ENCODE results near the gene CAPN8.

CAPN8 gene

DNA sequence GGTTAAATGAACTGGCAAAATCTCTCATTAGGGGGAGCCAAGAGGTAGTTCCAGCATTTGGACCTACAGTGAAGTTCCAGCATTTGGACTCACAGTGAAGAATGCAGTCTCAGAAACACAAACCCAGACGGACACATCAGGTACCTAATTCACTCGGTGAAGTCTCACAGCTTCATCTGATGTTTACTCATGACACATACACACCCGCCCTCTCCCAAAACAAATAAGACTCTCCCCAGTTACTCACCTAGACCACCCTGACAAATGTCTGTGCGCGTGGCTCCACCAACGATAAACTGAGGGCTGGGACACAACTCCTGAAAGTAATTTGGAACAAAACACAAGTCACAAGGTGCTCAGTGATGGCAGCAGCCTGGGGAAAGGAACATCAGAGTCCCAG is 11.4 kb downstream of the CAPN8 start:
- DNase-seq (ENCODE audit: low spot score), result no peak

DNA sequence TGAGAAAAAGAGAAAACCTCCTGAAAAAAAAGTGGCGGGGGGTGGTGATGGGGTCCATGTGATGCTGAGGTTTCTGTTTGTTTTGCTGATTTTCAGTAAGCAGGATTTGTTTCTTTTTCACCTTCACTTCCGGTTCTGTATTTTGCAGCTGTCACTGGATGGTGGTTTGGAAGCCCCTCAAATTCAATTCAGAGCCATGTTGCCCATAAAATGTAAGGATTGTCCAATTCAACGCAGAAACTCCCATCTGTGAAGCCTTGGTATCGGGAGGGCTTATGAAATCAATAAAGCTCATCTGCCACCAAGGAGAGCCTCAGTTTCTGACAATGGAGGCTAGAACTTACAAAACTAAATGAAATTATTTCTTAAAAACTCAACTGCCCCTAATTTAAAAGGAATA is 12.1 kb downstream of the CAPN8 start:
- DNase-seq (ENCODE audit: low spot score), result no peak

DNA sequence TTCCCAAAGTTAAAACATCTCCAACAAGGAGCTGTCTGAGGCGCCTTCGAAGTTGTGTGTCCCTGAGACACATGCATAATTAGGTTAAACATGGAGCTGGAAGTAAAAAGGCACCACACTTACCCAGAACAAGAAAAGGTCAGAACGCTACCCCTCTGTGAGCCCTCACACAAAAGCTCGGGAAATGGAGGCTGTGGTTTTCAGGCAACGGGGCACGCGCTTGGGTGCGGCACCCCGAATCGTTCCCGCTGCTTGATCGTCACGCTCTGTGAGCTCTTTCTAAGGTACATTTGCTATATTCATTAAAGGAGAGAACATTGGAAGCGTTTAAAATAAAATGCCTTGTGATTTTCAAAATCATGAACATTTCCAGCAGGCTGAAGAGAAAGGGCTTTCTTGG is 12.5 kb downstream of the CAPN8 start:
- DNase-seq (ENCODE audit: low spot score), result no peak

DNA sequence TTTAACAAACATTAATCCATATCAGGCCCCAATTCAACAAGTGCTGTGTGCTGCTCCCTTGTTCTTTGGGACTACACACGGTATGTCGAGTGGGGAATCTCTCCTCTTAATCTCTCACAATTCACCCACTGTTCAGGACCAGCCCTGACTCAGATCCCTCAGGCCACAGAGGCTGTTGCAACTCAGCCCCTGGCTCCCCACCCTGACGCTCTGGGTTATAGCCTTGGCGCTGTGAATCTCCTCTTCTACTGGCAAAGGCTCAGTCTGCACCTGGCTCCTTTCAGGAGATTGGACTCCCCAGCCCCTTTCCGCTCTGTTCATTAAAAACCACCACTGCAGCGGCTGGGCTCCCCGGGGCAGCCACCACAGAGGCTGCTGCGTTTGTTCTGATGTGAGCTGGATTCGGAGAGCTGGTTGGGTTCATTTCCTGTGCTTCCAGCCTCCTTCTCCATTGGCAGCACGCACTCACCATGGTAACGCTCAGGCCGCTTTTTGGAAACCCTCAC is 13.0 kb downstream of the CAPN8 start:
- no peak for DNase-seq (ENCODE audit: low spot score)

DNA sequence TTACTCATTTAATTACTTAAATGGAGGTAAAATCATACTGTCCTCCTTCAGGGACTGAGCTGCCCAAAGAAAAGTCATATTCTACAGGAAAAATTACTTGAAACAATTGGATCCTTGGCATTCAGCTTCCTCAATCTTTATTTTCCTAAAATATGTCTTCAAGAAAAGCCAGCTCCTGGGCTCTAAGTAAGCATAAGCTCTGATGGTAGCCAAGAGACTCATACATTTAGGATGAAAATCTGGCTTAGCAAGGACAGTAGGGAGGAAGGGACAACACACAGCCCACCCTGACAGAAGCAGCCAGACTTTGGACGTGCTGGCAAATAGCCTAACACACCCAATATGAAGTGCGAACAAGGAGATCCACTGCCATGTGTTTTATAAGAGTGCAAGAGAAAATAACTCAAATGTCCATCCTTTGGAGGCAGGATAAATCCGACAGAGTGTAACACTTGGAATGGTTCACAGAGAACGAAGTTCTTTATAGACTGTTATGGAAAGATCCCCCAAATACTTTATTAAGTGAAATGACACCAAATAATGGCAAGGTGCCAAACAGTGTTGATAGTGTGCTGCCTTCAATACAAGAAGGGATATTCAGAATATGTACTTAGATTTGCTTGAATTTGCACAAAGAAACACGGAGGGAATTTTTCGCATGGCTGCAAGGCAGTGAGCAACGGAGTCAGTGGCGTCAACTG is 14.1 kb downstream of the CAPN8 start:
- no peak for DNase-seq (ENCODE audit: low spot score)

DNA sequence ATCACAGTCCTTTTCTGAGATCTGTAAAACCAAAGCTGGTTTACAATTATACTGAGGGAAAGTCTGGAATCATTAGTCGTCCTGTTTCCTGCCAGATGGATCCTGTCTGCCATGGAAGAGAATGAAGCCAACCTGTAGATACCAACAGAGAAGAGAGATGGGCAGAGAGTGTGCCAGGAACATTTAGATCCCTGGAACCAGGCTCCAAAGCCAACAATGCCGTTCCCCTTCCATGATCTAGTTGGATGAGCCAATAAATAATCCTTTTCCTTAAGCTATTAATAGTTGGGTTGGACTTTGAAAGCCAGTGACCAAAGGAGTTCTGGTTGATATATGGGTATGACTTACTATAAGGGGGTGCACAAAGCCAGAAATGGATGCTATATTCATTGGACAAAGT is 15.0 kb downstream of the CAPN8 start:
- DNase-seq (ENCODE audit: low spot score), result no peak

DNA sequence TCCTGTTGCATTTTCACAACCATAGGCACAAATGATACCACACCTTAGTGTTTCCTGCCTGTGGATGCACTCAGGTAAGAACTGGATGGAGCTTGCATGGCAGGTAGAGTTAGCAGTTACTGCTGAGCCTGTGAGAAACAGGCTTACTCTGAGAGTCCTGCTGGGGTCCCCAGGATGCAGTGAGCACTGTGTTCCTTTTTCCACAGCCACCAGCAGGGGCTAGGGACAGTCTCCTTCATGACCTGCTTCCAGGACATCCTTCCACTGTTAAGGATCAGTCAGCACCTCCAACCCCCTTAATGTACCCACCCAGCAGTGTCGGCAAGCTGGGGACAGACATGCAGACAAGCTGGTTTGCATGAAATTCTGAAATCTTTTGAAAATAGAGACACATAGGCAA is 16.3 kb downstream of the CAPN8 start:
- no peak for DNase-seq (ENCODE audit: low spot score)

DNA sequence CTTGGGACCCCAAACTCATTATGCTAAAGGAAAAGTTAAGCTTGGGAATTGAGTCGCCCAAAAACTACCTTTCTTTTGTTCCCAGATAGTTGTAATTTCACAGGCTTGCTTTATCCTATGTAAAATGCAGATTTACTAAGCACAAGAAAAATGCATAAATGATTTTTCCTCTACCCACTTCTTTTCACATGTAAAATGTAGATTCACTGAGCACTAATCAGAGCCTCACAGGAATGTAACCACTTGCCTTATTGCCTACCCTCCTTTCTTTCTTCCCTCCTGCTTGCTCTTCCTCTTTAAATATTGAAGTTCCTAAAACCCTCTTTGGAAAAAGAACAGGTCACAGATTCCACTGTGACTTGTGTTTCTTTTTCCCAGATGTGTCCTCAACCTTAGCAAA is 18.3 kb downstream of the CAPN8 start:
- no peak for DNase-seq (ENCODE audit: low spot score)

DNA sequence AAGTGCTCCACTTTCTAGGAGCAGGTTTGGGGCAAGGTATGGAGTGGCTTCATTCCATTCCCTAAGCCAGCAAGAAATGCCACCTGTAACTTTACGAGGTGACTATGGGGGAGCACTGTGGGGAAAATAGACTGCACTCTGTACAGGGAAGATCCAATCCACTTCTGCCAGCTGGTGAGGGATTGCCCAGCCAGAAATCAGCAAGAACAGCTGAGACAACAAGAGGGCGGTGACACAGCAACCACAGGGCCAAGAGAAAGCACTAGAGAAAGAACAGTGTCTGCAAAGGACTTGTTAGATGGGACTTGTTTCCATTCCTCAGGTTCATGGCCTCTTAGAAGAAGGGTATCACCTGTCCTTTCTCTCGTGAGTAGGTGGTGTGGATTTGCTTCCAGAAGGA is 19.6 kb downstream of the CAPN8 start:
- no peak for DNase-seq (ENCODE audit: low spot score)

DNA sequence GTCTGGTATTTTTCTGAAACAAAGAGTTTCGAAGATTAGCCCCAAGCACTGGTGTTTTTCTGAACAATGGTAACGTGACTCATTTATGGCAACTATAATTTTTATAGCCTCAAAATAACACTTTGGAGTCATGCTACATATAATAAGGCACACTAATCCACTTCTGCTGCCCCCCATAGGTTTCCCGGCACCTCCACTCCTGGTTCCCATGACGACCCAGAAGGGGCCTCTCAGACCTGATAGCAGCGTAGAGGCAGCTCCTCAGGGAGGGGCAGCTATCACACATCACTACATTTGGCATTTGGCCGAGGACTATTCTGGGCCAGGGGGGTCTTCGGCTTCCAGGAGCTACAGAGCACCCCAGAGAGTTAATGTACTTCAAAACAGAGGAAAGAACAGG is 23.3 kb downstream of the CAPN8 start:
- no peak for DNase-seq (ENCODE audit: low spot score)

DNA sequence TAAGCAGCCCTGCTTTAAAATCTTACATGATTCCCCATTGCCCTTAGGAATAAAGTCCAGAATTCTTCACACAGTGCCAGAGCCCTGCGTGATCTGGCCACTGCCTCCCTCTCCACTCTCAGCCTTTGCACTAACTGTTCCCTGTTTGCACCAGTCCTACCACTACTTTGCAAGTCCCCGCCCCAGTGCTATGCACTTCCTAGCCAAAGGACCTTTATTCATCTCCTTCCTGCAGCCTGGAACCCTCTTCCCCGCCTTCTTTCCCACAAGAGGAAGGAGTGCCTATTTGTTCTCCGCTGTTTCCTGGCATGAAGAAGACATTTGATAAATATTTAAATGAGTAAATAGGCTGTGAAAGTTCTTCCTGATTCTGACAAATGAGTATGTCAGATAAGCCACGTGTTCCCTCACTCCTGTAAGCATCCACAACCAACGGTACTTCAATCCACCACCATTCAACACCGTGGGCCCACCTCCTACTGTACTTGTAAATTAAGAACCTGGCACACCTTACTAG is 23.9 kb downstream of the CAPN8 start:
- no peak for DNase-seq (ENCODE audit: low spot score)

DNA sequence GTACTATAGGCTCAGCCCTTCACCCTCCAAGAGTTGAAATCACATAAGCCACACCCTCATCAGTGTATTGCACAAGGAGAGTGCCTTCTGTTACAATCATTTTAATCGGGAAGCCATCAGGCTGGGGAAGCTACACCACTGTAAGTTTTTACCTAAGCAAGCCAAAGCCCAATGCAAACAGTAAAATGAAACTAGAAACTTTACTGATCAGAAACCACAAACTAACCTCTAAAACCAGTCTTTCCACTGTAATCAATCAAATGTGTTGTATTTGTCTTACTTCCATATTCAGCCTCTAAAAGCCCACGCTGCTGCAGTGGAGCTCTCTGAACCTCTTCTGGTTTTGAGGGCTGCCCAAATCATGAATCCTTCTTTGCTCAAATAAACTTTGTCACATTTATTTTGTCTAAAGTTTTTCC is 26.2 kb downstream of the CAPN8 start:
- DNase-seq (ENCODE audit: low spot score), result no peak

DNA sequence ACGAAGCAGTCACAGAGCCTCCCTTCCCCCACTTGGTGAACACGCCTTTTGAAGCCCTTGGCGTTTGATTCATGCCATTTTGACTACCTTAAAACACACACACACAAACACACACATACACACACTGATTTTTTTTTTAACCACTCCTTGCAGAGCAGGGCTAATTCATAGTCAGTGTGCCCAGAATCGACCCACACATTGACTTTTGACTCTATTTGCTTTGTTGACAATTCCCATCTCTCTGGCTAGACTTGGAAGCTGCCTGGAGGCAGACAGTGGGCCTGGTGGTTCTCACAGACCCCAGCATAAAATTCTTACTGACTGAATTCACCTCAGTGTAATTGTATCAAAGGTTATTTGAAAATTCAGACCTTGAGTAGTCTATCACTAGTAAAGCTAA is 30.3 kb downstream of the CAPN8 start:
- no peak for DNase-seq (ENCODE audit: low spot score)

DNA sequence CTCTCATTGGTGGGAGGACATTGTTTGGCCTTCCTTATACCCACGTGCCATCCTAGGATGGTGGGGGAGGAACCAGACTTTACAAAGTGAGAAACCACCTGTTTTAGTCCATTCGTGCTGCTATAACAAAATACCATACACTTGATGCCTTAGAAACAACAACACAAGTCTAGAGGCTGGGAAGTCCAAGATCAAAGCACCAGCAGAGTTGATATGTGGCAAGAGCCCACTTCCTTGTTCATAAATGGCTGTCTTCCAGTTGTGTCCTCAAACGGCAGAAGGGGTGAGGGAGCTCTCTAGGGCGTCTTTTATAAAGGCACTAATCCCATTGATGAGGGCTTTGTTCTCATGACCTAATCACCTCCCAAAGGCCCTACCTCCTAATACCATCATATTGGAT is 31.1 kb downstream of the CAPN8 start:
- DNase-seq (ENCODE audit: low spot score), result no peak

DNA sequence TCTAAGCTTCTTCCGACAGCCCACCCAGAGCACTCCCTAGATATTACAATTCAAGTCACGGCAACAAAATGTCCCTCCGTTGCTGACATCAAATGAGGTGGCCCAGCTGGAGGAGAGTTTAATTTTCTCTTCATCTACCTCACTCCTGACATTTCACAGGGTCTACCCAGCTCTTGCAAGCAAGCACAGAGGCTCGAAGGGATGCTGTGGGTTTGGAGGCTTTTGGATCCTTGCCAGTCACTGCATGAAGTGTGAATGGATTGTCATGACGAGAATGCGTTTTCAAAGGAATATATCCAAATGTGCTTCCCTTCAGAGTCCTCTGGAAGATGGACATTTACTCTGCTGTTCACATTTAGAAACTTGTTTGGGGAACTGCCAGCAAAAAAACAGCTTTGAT is 33.5 kb downstream of the CAPN8 start:
- DNase-seq (ENCODE audit: low spot score), result no peak

DNA sequence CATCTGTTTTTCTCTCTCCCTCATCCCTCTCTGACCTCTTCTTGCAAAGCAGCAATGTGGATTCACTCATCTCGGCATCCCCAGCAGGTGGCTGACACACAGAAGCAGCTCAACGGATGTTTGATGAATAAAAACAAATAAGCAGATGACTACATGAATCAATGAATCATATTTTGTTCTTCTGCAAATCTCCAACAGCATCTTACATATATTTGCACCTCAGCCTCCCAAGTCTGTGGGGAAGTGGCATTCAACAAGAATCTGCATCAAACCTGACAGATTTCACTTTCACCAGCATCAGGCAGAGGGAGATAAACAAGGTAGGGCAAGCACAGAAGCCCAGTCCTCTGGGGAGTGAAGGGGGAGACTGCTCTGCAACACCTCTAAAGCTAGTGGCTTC is 34.0 kb downstream of the CAPN8 start:
- DNase-seq (ENCODE audit: low spot score), result no peak

DNA sequence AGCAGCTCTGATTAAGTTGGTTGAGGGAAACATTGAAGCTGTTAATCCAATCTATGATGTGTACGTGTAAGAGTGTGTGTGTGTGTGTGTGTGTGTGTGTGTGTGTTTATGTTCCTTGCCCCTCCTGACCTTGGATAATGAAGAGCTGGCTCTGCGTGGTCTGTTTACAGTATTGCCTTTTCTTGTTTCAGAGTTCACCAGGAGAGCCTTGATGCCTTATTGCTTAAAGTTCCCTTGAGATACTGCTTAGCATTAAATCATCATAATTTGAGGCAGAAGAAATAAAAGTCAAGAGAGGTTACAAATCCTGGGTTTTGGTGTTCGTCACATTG is 36.4 kb downstream of the CAPN8 start:
- DNase-seq (ENCODE audit: low spot score), result no peak

DNA sequence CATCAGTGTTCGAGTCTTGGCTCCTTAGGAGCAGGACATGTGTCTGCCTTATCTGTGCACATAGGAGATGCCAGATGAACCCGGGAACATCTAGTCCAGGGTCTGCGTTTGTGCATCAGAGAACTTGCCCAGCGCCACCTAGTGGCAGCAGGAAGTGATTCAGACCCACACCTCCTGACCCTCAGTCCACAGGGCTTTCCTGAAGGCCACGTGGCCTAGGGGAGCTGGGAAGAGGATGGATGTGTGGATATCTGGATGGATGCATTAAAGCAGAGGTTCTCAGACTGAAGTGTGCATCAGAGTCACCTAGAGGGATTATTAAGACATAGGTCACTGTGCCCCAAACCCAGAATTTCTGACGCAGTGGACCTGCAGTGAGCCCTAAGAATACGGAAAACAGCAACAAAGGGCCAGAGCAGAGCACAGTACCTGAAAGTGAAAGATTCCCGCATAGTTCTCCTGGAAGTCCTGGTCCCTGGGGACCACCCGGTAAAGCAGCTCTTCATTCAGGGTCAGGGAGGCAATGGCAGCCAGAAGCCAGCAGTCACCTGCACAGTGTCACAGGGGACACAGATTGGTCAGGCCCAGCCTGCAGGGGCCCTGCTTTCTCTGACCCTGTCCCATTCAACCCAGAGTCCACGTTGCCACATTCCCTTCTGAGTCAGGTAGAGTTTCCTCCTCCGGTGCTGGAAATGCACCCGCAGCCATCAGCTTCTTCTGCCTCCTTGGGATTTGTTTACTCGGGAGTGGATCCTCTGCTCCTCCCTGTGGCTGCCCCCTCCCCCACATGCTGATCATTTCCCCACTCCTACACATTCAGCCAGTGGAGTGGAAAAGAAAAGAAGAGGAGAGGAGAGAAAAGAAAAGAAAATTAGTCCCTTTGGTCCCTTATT is 37.0 kb downstream of the CAPN8 start:
- peak; percentile 29 for DNase-seq (ENCODE audit: low spot score)

DNA sequence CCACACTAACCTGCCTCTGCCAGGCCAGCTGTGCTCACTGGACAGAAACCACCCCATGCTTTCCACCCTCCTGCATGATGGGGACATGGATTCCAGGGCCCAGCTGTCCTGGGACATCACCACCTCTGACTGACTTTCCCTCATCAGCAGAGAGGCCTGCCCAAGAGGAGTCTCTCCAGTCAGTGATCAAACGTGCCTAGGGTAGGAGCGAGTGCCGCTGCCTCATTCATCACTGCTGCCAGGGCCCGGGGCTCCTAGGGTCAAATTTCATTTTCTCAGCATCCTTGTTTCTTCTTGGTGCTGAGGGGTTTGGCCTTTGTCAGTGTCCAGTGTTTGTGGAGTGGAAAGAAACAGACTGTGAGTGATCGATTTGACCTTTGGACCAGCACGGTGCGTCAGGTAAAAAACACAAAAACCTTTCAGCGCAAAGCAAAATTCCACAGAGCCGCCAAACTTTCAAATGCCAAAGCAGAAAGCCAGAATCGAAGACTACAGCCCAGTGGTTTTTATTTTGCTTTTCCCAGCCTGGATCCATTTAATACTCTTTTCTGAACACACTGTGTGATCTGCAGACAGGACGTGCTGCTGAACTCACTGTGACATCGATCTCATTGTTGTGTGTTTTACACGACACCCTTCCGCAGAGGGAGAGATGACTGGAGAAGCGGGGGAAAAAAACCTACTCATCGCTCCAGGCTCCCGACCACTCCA is 43.2 kb downstream of the CAPN8 start:
- no peak for DNase-seq (ENCODE audit: low spot score)

DNA sequence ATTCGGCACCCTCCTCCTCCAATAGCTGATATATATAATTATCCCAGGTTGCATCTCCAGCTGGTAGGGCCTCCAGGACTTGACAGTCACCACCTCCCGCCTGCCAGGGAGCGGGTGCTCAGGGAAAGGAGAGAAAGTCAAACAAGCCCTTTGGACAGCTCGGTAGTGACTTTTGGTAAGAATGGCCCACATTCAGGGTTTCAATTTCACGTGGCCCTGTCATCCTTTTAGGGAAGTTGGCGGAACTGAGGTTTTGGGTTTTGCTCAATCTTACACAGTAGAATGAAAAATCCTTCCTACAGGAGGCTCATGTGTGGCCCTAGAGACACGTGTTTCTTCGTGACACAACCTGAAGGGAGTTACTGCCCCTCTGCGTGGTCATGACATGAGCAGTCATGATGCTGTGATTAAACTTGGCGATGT is 44.2 kb downstream of the CAPN8 start:
- DNase-seq (ENCODE audit: low spot score), result no peak

DNA sequence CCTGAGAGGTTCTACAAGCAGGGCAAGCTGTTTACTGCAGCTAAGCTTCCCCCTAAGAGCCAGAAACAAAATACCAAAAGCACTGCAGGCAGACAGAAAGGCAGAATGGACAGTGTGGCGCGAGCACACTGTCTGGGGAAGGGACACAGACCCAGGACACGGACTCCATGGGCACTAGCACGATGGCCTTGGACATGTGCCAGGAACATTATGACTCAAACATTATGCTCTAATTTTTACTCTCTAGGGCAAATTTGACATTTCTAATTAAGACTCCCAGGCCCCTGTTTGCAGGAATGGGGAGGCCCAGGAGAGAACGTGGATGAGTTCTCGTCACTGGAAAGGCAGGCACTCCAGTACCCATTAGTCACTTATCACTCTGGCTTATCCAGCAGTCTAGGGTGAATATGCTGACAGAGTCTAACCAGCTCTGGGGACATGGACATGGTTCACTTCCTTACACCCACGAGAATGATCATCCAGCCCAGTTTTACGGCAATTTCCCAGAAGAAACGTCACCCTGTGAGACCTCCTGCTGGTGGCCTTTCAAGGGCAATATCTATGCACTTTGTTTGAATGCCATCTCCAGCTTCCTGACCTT is 45.1 kb downstream of the CAPN8 start:
- DNase-seq (ENCODE audit: low spot score), result no peak

DNA sequence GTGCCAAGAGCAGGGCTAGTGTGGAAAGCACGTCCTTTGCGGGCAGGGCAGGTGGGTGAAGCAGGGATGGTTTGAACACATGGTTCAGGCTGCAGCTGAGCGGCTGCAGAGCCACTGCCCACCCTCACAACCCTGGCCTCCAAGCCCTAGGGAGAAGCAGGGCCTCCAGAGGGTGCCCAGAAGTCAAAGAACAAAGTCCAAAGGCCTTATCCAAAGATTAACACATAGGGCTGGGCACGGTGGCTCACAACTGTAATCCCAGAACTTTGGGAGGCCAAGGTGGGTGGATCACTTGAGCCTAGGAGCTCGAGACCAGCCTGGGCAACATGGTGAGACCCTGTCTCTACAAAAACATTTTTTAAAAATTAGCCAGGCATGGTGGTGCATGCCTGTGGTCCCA is 46.8 kb downstream of the CAPN8 start:
- DNase-seq (ENCODE audit: low spot score), result no peak
